HEK293T (cell line): ENCODE data around the gene MCM9.
"Not testable (repeated sequence)": the region's sequence is repeated elsewhere in the genome, so short reads cannot be mapped to it uniquely, and the experiment has no call there.

Source experiments
- CTCF ChIA-PET: fragments of 350-600 bp; formaldehyde crosslinking; extraction: SDS; loops from one replicate; lab custom pipeline; 2021; ENCODE audit warnings: antibody characterized with exemption, inconsistent platforms; lab: Yijun Ruan, JAX
- POLR2A ChIA-PET: fragments of 350-600 bp; formaldehyde crosslinking; extraction: SDS; loops from one replicate; lab custom pipeline; 2020; ENCODE audit warnings: antibody characterized with exemption, inconsistent platforms; lab: Yijun Ruan, JAX
- DNase-seq: peaks from one replicate; pipeline ENCODE4 v3.0.0; 2012; ENCODE audit warnings: mixed read lengths; ENCODE audit errors: extremely low spot score
- ARNT ChIP-seq: fragments of 450-650 bp; IDR thresholded peaks from 2 replicates; pipeline ENCODE4 v1.6.1; 2017; ENCODE audit warnings: mild to moderate bottlenecking
- BHLHE40 ChIP-seq: fragments of 450-650 bp; IDR thresholded peaks from 2 replicates; pipeline ENCODE4 v1.6.1; 2016; ENCODE audit warnings: mild to moderate bottlenecking, moderate library complexity, borderline replicate concordance
- CTBP1 ChIP-seq: fragments of 450-650 bp; IDR thresholded peaks from 2 replicates; pipeline ENCODE4 v1.6.1; 2016; ENCODE audit warnings: borderline replicate concordance
- ELF4 ChIP-seq: fragments of 450-650 bp; IDR thresholded peaks from 2 replicates; pipeline ENCODE4 v1.6.1; 2017; ENCODE audit warnings: antibody characterized with exemption
- FOXA1 ChIP-seq: fragments of 450-650 bp; IDR thresholded peaks from 2 replicates; pipeline ENCODE4 v1.6.1; 2016; ENCODE audit warnings: mild to moderate bottlenecking
- FOXK2 ChIP-seq: fragments of 450-650 bp; IDR thresholded peaks from 2 replicates; pipeline ENCODE4 v1.6.1; 2016; ENCODE audit warnings: mild to moderate bottlenecking
- FOXM1 ChIP-seq: fragments of 450-650 bp; IDR thresholded peaks from 2 replicates; pipeline ENCODE4 v1.6.1; 2017; ENCODE audit warnings: mild to moderate bottlenecking, borderline replicate concordance
- HDGF ChIP-seq: fragments of 450-650 bp; IDR thresholded peaks from 2 replicates; pipeline ENCODE4 v1.6.1; 2017; ENCODE audit warnings: antibody characterized with exemption, borderline replicate concordance
- L3MBTL2 ChIP-seq: fragments of 450-650 bp; conservative IDR thresholded peaks from 2 replicates; pipeline ENCODE4 v1.6.1; 2016; ENCODE audit warnings: mild to moderate bottlenecking
- LEF1 ChIP-seq: fragments of 450-650 bp; IDR thresholded peaks from 2 replicates; pipeline ENCODE4 v1.6.1; 2017; ENCODE audit warnings: mild to moderate bottlenecking, borderline replicate concordance
- NFRKB ChIP-seq: fragments of 450-650 bp; IDR thresholded peaks from 2 replicates; pipeline ENCODE4 v1.6.1; 2016; ENCODE audit warnings: mild to moderate bottlenecking, moderate library complexity
- SP1 ChIP-seq: fragments of 450-650 bp; IDR thresholded peaks from 2 replicates; pipeline ENCODE4 v1.6.1; 2017
- SUZ12 ChIP-seq: fragments of 450-650 bp; IDR thresholded peaks from 2 replicates; pipeline ENCODE4 v1.6.1; 2016; ENCODE audit warnings: mild to moderate bottlenecking
- TARDBP ChIP-seq: fragments of 450-650 bp; IDR thresholded peaks from 2 replicates; pipeline ENCODE4 v1.6.1; 2016
- ZNF384 ChIP-seq: fragments of 450-650 bp; IDR thresholded peaks from 2 replicates; pipeline ENCODE4 v1.6.1; 2016
- TF ChIP-seq, protein P1 (sequence below): fragments of 450-650 bp; IDR thresholded peaks from 2 replicates; pipeline ENCODE4 v1.6.1; 2016

Gene MCM9

GRCh38 chr6:118801257-118801656, 133.7 kb downstream of the MCM9 start:
- POLR2A ChIA-PET = interaction anchor here (1.6 kb wide), 1 partner anchor 150 kb away, joined by 3 read pairs; the partner anchor contains the start of gene CEP85L
- CTCF ChIA-PET = interaction anchor here (0.6 to 2.2 kb wide), 3 partner anchors 8 to 103 kb away, joined by 3 to 11 read pairs (median 3); no protein-coding TSS in a partner anchor
- TF ChIP-seq BHLHE40 (no peak), TARDBP (no peak), L3MBTL2 (no peak), SUZ12 (no peak), NFRKB (no peak), ZNF384 (no peak), ELF4 (no peak), HDGF (no peak), FOXK2 (no peak), SP1 (no peak), ARNT (no peak), FOXM1 (no peak)
- TF ChIP-seq, protein P1, sequence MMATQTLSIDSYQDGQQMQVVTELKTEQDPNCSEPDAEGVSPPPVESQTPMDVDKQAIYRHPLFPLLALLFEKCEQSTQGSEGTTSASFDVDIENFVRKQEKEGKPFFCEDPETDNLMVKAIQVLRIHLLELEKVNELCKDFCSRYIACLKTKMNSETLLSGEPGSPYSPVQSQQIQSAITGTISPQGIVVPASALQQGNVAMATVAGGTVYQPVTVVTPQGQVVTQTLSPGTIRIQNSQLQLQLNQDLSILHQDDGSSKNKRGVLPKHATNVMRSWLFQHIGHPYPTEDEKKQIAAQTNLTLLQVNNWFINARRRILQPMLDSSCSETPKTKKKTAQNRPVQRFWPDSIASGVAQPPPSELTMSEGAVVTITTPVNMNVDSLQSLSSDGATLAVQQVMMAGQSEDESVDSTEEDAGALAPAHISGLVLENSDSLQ = no peak
- DNase-seq = no peak

DNA sequence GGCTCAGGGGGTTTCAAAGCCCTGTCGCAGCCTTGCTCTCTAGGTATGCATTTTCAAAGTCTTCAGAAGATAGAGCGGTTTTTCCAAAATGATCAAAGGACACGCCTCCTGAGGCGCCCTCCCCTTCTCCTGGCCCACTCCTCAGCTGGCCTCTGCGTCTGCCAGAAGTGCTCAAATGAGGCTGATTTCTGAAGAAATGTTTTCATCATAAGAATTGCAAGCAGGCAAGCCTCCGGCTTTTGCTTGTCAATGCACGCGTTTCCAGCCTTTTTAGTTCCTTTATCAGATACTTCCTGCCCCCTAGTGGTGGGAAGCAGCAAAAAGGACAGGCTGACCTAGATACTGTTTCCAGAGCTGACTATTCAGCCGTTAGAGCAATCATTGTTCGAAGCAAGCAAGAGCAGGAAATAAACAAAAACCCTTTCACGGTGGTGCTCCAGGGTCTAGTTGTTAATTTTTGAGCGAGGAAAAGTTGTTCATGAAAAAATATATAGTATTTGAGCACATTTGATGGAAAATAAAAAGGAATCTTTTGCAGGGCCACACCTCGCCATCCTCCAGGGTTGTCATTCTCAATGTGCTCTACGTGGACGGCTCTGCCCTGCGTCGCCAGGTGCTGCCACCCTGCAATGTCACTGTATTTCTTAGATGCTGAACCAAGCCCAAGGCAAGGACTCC, 134.4 kb downstream of the MCM9 start:
- peak; percentile 89 for DNase-seq
- ChIA-PET CTCF (interaction anchor here (0.6 to 2.2 kb wide), 10 partner anchors 9 to 1060 kb away, joined by 3 to 11 read pairs (median 3); no protein-coding TSS in a partner anchor), POLR2A (interaction anchor here (1.6 kb wide), 1 partner anchor 149 kb away, joined by 3 read pairs; the partner anchor contains the start of gene CEP85L)
- TF ChIP-seq FOXA1 (no peak), LEF1 (no peak), L3MBTL2 (peak; percentile 36; the same call in 1 of the 2 replicates)

GRCh38 chr6:118799826-118800225, 135.1 kb downstream of the MCM9 start:
- ChIA-PET POLR2A (no interaction called here), CTCF (interaction anchor here (0.7 to 2.2 kb wide), 5 partner anchors 9 to 518 kb away, joined by 3 to 11 read pairs (median 5); no protein-coding TSS in a partner anchor)
- no peak for TF ChIP-seq FOXM1
- TF ChIP-seq, protein P1 = no peak
- no peak for TF ChIP-seq ELF4
- TF ChIP-seq ARNT = no peak
- no peak for TF ChIP-seq BHLHE40
- no peak for TF ChIP-seq CTBP1
- no peak for DNase-seq

DNA sequence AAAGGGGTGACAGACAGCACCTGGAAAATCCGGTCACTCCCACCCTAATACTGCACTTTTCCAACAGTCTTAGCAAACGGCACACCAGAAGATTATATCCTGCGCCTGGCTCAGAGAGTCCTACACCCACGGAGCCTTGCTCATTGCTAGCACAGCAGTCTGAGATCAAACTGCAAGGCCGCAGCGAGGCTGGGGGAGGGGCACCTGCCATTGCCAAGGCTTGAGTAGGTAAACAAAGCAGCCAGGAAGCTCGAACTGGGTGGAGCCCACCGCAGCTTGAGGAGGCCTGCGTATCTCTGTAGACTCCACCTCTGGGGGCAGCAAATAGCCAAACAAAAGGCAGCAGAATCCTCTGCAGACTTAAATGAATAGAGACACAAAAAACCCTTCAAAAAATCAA, 138.4 kb downstream of the MCM9 start:
- POLR2A ChIA-PET, DNase-seq: not testable (repeated sequence)
- CTCF ChIA-PET = interaction anchor here (1.1 kb wide), 1 partner anchor 88 kb away, joined by 3 read pairs; no protein-coding TSS in a partner anchor

GRCh38 chr6:118791499-118791898, 143.5 kb downstream of the MCM9 start:
- CTCF ChIA-PET = no interaction called here
- TF ChIP-seq SP1 = no peak
- TF ChIP-seq FOXA1 = no peak
- no peak for TF ChIP-seq HDGF
- no peak for TF ChIP-seq TARDBP
- no peak for TF ChIP-seq L3MBTL2
- no peak for TF ChIP-seq ZNF384
- no peak for TF ChIP-seq CTBP1
- TF ChIP-seq, protein P1 = no peak
- no peak for TF ChIP-seq FOXK2
- TF ChIP-seq NFRKB = no peak
- no peak for TF ChIP-seq LEF1
- no peak for TF ChIP-seq ARNT
- no peak for TF ChIP-seq ELF4
- no peak for TF ChIP-seq BHLHE40
- no peak for TF ChIP-seq FOXM1
- no peak for DNase-seq
- POLR2A ChIA-PET = no interaction called here

GRCh38 chr6:118789954-118790353, 145.0 kb downstream of the MCM9 start:
- ChIA-PET POLR2A (no interaction called here), CTCF (interaction anchor here (1.2 kb wide), 1 partner anchor 12 kb away, joined by 3 read pairs; no protein-coding TSS in a partner anchor)
- no peak for TF ChIP-seq TARDBP
- TF ChIP-seq FOXK2 = no peak
- TF ChIP-seq ARNT = no peak
- no peak for TF ChIP-seq HDGF
- no peak for TF ChIP-seq ZNF384
- no peak for TF ChIP-seq CTBP1
- no peak for TF ChIP-seq FOXA1
- TF ChIP-seq NFRKB = no peak
- TF ChIP-seq SUZ12 = no peak
- no peak for DNase-seq

- ChIA-PET CTCF (interaction anchor here (1.2 kb wide), 1 partner anchor 13 kb away, joined by 3 read pairs; no protein-coding TSS in a partner anchor), POLR2A (no interaction called here)
- no peak for DNase-seq
- no peak for TF ChIP-seq ZNF384
- TF ChIP-seq ARNT = no peak
- no peak for TF ChIP-seq BHLHE40
- TF ChIP-seq ELF4 = no peak
- no peak for TF ChIP-seq CTBP1
- TF ChIP-seq FOXK2 = no peak
- no peak for TF ChIP-seq FOXA1
- no peak for TF ChIP-seq HDGF
- TF ChIP-seq TARDBP = no peak
- no peak for TF ChIP-seq LEF1
- TF ChIP-seq SP1 = no peak
- no peak for TF ChIP-seq SUZ12
- TF ChIP-seq, protein P1 = no peak
These were observed 145.5 kb downstream of the MCM9 start for GRCh38 chr6:118789419-118789818.
